ENCODE results near the gene GAL3ST2.

The GAL3ST2 gene

DNA sequence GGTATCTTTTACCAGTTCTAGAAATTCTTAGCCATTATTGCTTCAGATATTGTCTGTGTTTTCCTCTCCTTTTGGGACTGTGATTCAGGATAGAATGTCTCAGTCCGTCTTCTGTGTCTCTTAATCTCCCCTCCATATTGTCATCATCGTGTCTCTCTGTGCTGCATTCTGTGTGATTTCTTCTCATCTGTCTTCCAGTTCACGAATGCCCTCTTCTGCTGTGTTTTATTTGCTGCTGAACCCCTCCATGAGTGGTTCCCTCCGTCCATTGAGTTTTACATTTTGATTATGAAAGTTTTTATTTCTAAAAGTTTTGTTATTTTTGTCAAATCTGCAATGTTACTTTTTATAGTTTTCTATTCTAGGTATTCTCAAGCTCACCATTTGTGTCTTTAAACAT lies 30.5 kb upstream of the GAL3ST2 start:
- Histone ChIP-seq H3K4me2 (ENCODE audit: low read depth, low read length, poor library complexity, severe bottlenecking) (no peak overlapping the region), H3K79me2 (ENCODE audit: insufficient read depth, low read length) (no peaks in the 10 kb centered on the region; the same call in 1 of the 2 replicates), H3K9ac (ENCODE audit: low read length) (no peak overlapping the region), H4K20me1 (ENCODE audit: low read depth, low read length) (no peaks in the 10 kb centered on the region), H3K27me3 (ENCODE audit: low read length) (no peaks in the 10 kb centered on the region), H3F3A (ENCODE audit: insufficient read depth) (no peaks in the 10 kb centered on the region), H3K9me3 (ENCODE audit: insufficient read depth, low read length) (no peaks in the 10 kb centered on the region), H3K4me3 (ENCODE audit: insufficient read depth, low read length, poor library complexity, severe bottlenecking) (no peak overlapping the region), H2AFZ (ENCODE audit: low read depth, low read length, severe bottlenecking) (no peak overlapping the region), H3K9me2 (replicated peaks; ENCODE audit: insufficient read depth, low read length) (no peaks in the 10 kb centered on the region), H3K36me3 (ENCODE audit: low read length) (0 out of 2 replicates have a peak, but pooled peaks cover 3% of the 10 kb centered on the region), H3K27ac (ENCODE audit: low read depth, low read length) (no peak overlapping the region)
- TF ChIP-seq EZH2phosphoT487 (conservative IDR thresholded peaks at IDR 0.05; ENCODE audit: low read length), result no peak
- TF ChIP-seq, protein P1, sequence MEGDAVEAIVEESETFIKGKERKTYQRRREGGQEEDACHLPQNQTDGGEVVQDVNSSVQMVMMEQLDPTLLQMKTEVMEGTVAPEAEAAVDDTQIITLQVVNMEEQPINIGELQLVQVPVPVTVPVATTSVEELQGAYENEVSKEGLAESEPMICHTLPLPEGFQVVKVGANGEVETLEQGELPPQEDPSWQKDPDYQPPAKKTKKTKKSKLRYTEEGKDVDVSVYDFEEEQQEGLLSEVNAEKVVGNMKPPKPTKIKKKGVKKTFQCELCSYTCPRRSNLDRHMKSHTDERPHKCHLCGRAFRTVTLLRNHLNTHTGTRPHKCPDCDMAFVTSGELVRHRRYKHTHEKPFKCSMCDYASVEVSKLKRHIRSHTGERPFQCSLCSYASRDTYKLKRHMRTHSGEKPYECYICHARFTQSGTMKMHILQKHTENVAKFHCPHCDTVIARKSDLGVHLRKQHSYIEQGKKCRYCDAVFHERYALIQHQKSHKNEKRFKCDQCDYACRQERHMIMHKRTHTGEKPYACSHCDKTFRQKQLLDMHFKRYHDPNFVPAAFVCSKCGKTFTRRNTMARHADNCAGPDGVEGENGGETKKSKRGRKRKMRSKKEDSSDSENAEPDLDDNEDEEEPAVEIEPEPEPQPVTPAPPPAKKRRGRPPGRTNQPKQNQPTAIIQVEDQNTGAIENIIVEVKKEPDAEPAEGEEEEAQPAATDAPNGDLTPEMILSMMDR (IDR thresholded peaks at IDR 0.05; ENCODE audit: insufficient read depth, low read length, poor library complexity, severe bottlenecking), result no peak

DNA sequence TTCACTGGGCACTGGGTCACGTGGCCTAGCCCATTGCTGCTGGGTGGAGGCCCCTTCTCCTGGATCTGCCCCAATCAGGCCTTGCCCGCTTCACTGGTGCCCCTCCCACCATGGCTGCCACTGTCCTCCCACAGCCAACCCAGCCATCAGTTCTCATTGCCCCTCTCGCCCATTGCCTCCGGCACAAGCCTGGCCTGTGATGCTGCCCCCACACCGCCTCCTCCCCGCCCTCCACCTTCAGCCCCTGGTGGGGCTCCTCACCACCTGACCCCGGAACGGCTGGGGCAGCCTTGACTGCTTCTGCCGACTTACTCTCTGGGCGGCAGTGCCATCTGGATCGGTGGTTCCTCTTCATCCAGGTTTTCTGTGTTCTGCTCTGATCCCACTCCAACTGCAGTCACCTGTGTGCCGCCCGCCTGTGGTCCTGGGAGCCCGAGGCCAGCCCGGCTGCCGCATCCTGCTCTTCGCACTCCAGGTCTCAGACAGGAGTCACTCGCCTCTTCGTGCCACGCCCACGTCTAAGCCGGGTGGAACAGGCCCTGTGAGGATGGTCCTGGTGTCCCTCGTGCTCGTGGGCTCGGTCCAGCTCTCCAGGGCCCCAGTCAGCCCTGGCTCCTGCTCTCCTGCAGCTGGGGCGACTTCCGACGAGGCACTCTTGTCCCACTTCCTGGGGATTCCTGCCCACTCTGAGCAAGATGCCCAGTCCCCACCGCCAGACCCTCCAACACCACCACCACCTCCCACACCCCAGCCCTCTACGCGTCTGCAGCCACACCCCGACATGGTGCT lies 28.0 kb upstream of the GAL3ST2 start:
- Histone ChIP-seq H3K36me3 (ENCODE audit: low read length) (0 out of 2 replicates have a peak, but pooled peaks cover 3% of the 10 kb centered on the region), H3K79me2 (ENCODE audit: insufficient read depth, low read length) (no peaks in the 10 kb centered on the region), H3K9ac (ENCODE audit: low read length) (no peak overlapping the region), H3K27me3 (ENCODE audit: low read length) (no peaks in the 10 kb centered on the region), H3K9me3 (ENCODE audit: insufficient read depth, low read length) (no peaks in the 10 kb centered on the region), H3F3A (ENCODE audit: insufficient read depth) (no peaks in the 10 kb centered on the region), H3K4me3 (ENCODE audit: insufficient read depth, low read length, poor library complexity, severe bottlenecking) (no peak overlapping the region), H2AFZ (ENCODE audit: low read depth, low read length, severe bottlenecking) (no peak overlapping the region), H4K20me1 (ENCODE audit: low read depth, low read length) (no peaks in the 10 kb centered on the region), H3K27ac (ENCODE audit: low read depth, low read length) (no peak overlapping the region), H3K9me2 (replicated peaks; ENCODE audit: insufficient read depth, low read length) (no peaks in the 10 kb centered on the region), H3K4me2 (ENCODE audit: low read depth, low read length, poor library complexity, severe bottlenecking) (no peak overlapping the region)
- no peak for TF ChIP-seq EZH2phosphoT487 (conservative IDR thresholded peaks at IDR 0.05; ENCODE audit: low read length)
- TF ChIP-seq, protein P1 (IDR thresholded peaks at IDR 0.05; ENCODE audit: insufficient read depth, low read length, poor library complexity, severe bottlenecking), result no peak

- no peak overlapping the region for H3K4me3 ChIP-seq (ENCODE audit: insufficient read depth, low read length, poor library complexity, severe bottlenecking)
- H3F3A ChIP-seq (ENCODE audit: insufficient read depth), result no peaks in the 10 kb centered on the region
- no peak overlapping the region for H3K27ac ChIP-seq (ENCODE audit: low read depth, low read length)
- TF ChIP-seq EZH2phosphoT487 (conservative IDR thresholded peaks at IDR 0.05; ENCODE audit: low read length), result no peak
- TF ChIP-seq, protein P1 (IDR thresholded peaks at IDR 0.05; ENCODE audit: insufficient read depth, low read length, poor library complexity, severe bottlenecking), result no peak
- no peak overlapping the region for H3K4me2 ChIP-seq (ENCODE audit: low read depth, low read length, poor library complexity, severe bottlenecking)
- no peak overlapping the region for H2AFZ ChIP-seq (ENCODE audit: low read depth, low read length, severe bottlenecking)
- no peaks in the 10 kb centered on the region for H4K20me1 ChIP-seq (ENCODE audit: low read depth, low read length)
- no peaks in the 10 kb centered on the region for H3K36me3 ChIP-seq (ENCODE audit: low read length)
- no peaks in the 10 kb centered on the region for H3K79me2 ChIP-seq (ENCODE audit: insufficient read depth, low read length)
- no peaks in the 10 kb centered on the region for H3K9me2 ChIP-seq (replicated peaks; ENCODE audit: insufficient read depth, low read length)
- H3K27me3 ChIP-seq (ENCODE audit: low read length), result no peaks in the 10 kb centered on the region
- no peaks in the 10 kb centered on the region for H3K9me3 ChIP-seq (ENCODE audit: insufficient read depth, low read length)
- no peak overlapping the region for H3K9ac ChIP-seq (ENCODE audit: low read length)
These were observed 26.4 kb upstream of the GAL3ST2 start for GRCh38 chr2:241750076-241750840.

All from SU-DHL-6 (cell line).